HepG2 (cell line): ENCODE measurements around the gene SMIM13. TPM values are rescaled to one million over a fixed set of nuclear protein-coding genes. Genes with fewer than 3 reads are reported as not detected.

Source experiments
- AGO1 ChIP-seq: fragments of 200-400 bp; formaldehyde crosslinking; IDR thresholded peaks from 2 replicates; pipeline ENCODE4 v1.6.1; 2017; ENCODE audit warnings: mild to moderate bottlenecking, low read depth, low read length, moderate library complexity; ENCODE audit not compliant: poor library complexity, severe bottlenecking
- AKAP8 ChIP-seq: sonication (generic); formaldehyde crosslinking; IDR thresholded peaks from 2 replicates; pipeline ENCODE4 v1.5.1; 2020; ENCODE audit warnings: mild to moderate bottlenecking, missing genetic modification reagents
- BORCS8-MEF2B ChIP-seq: sonication (generic); formaldehyde crosslinking; IDR thresholded peaks from 2 replicates; pipeline ENCODE4 v1.8.0; 2022; ENCODE audit warnings: mild to moderate bottlenecking, missing genetic modification reagents
- DNMT3B ChIP-seq: conservative IDR thresholded peaks from 2 replicates; pipeline ENCODE4 v1.6.1; 2016; ENCODE audit warnings: missing biosample characterization, control low read depth
- FOXJ3 ChIP-seq: sonication (generic); formaldehyde crosslinking; IDR thresholded peaks from 2 replicates; pipeline ENCODE4 v1.4.0; 2020; ENCODE audit warnings: missing genetic modification reagents, mild to moderate bottlenecking, borderline replicate concordance
- FOXK2 ChIP-seq: fragments of 450-650 bp; IDR thresholded peaks from 2 replicates; pipeline ENCODE4 v1.6.1; 2016
- MAFF ChIP-seq: IDR thresholded peaks from 2 replicates; pipeline ENCODE4 v1.6.1; 2011; ENCODE audit warnings: low read depth, low read length, improper control_type of control experiment
- NAIF1 ChIP-seq: sonication (generic); formaldehyde crosslinking; IDR thresholded peaks from 2 replicates; pipeline ENCODE4 v1.5.0; 2020; ENCODE audit warnings: mild to moderate bottlenecking, missing genetic modification reagents, borderline replicate concordance
- PBX3 ChIP-seq: sonication (generic); formaldehyde crosslinking; IDR thresholded peaks from 2 replicates; pipeline ENCODE4 v1.8.1; 2023; ENCODE audit warnings: missing genetic modification reagents, inconsistent platforms, borderline replicate concordance
- PHB2 ChIP-seq: fragments of 450-650 bp; IDR thresholded peaks from 2 replicates; pipeline ENCODE4 v1.6.1; 2018; ENCODE audit not compliant: partially characterized antibody
- PRDM15 ChIP-seq: sonication (generic); formaldehyde crosslinking; IDR thresholded peaks from 2 replicates; pipeline ENCODE4 v1.4.0; 2020; ENCODE audit warnings: missing genetic modification reagents
- RCOR2 ChIP-seq: IDR thresholded peaks from 2 replicates; pipeline ENCODE4 v1.6.1; 2016; ENCODE audit warnings: missing biosample characterization, missing genetic modification reagents
- TBL1XR1 ChIP-seq: fragments of 150-350 bp; IDR thresholded peaks from 2 replicates; pipeline ENCODE4 v1.6.1; 2014; ENCODE audit warnings: borderline replicate concordance, low read length; ENCODE audit not compliant: partially characterized antibody
- TOPORS ChIP-seq: sonication (generic); formaldehyde crosslinking; IDR thresholded peaks from 2 replicates; pipeline ENCODE4 v1.8.0; 2023; ENCODE audit warnings: mild to moderate bottlenecking, missing genetic modification reagents
- ZBTB43 ChIP-seq: sonication (generic); formaldehyde crosslinking; conservative IDR thresholded peaks from 2 replicates; pipeline ENCODE4 v1.4.0; 2020; ENCODE audit warnings: missing genetic modification reagents
- ZNF557 ChIP-seq: sonication (generic); formaldehyde crosslinking; IDR thresholded peaks from 2 replicates; pipeline ENCODE4 v1.4.0; 2020; ENCODE audit warnings: missing genetic modification reagents
- ZNF83 ChIP-seq: sonication (generic); formaldehyde crosslinking; IDR thresholded peaks from 2 replicates; pipeline ENCODE4 v1.4.0; 2020; ENCODE audit warnings: missing genetic modification reagents, mild to moderate bottlenecking, borderline replicate concordance
- polyA plus RNA-seq, 8 experiments: library from polyadenylated mRNA; depleted of rRNA in 3 of 8; stranded (reverse) in 7 of 8; unstranded in 1 of 8; fragments of >200 nt; fragmentation: Illumina TruSeq in 4 of 8; extraction: Trizol in 4 of 8; gene quantifications; 2 replicates each; pipeline versions ENCODE4 v1.2.1 to v1.2.3, GENCODE V29; 2011 to 2016; ENCODE audit warnings: low read depth in 4 of 8, missing spikeins in 1 of 8, mixed read lengths in 1 of 8; ENCODE audit not compliant: insufficient read depth in 1 of 8
- total RNA-seq, 5 experiments: library from RNA; depleted of rRNA; stranded (reverse); fragments of >200 nt; fragmentation: Illumina TruSeq; extraction: Trizol; gene quantifications; 2 replicates each; pipeline ENCODE4 v1.2.3, GENCODE V29; 2016; ENCODE audit warnings: low read depth in 1 of 5
- TF ChIP-seq, protein P1 (sequence below): sonication (generic); formaldehyde crosslinking; IDR thresholded peaks from 2 replicates; pipeline ENCODE4 v1.8.1; 2023; ENCODE audit warnings: mild to moderate bottlenecking, missing genetic modification reagents, borderline replicate concordance
- TF ChIP-seq, protein P2 (sequence below): sonication (generic); formaldehyde crosslinking; IDR thresholded peaks from 2 replicates; pipeline ENCODE4 v1.4.0; 2020; ENCODE audit warnings: missing genetic modification reagents

Gene SMIM13
- total and polyA plus RNA-seq, 2 of the 13 experiments (the other 11 are each of a cell fraction or from before 2014, with no cell fraction given): 2.7 to 10.2 TPM

- TF ChIP-seq AKAP8 (CRISPR knock-in tag) (no peak), PBX3 (no peak), ZBTB43 (CRISPR knock-in tag) (no peak), TOPORS (CRISPR knock-in tag) (no peak), MAFF (no peak), RCOR2 (CRISPR knock-in tag) (no peak), TBL1XR1 (no peak), BORCS8-MEF2B (no peak), NAIF1 (CRISPR knock-in tag) (no peak), ZNF557 (CRISPR knock-in tag) (0 out of 2 replicates have a peak, but pooled peaks have one; percentile 26), AGO1 (no peak), FOXK2 (no peak), PHB2 (no peak), ZNF83 (CRISPR knock-in tag) (no peak), PRDM15 (CRISPR knock-in tag) (no peak), FOXJ3 (CRISPR knock-in tag) (no peak), DNMT3B (CRISPR knock-in tag) (no peak)
- TF ChIP-seq, protein P1, sequence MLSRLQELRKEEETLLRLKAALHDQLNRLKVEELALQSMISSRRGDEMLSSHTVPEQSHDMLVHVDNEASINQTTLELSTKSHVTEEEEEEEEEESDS (CRISPR knock-in tag): no peak
- TF ChIP-seq, protein P2, sequence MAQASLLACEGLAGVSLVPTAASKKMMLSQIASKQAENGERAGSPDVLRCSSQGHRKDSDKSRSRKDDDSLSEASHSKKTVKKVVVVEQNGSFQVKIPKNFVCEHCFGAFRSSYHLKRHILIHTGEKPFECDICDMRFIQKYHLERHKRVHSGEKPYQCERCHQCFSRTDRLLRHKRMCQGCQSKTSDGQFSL: no peak
Observed at GRCh38 chr6:11093376-11093625, 333 bp upstream of the SMIM13 start (continued).
